ENCODE measurements around the gene ITGBL1. TPM values are rescaled to one million over a fixed set of nuclear protein-coding genes. Genes with fewer than 3 reads are reported as not detected.

Gene ITGBL1
- total and polyA plus RNA-seq, 2 experiments from 2014 or later: 0.29 TPM; not detected in 1

DNA sequence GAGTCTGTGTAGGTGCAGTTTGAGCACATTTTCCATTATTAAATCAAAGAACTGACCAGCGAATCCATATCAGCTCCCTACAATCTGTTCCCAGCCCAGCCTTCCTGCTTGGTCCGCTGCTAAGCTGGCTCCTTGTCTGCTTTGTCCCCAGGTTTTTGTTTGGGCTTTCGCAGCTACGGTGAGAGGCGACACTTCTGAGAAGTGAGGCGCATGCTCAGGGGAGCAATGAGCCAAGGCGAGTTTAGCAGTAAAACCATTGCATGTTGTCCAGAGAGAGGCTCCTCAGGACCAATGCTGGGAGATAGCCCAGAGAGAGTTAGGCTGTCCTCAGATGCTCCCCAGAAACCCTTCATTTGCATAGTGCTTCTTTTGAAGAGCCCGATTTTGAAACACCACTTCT is 162.0 kb downstream of the ITGBL1 start (continued):
- TF ChIP-seq, protein P1, sequence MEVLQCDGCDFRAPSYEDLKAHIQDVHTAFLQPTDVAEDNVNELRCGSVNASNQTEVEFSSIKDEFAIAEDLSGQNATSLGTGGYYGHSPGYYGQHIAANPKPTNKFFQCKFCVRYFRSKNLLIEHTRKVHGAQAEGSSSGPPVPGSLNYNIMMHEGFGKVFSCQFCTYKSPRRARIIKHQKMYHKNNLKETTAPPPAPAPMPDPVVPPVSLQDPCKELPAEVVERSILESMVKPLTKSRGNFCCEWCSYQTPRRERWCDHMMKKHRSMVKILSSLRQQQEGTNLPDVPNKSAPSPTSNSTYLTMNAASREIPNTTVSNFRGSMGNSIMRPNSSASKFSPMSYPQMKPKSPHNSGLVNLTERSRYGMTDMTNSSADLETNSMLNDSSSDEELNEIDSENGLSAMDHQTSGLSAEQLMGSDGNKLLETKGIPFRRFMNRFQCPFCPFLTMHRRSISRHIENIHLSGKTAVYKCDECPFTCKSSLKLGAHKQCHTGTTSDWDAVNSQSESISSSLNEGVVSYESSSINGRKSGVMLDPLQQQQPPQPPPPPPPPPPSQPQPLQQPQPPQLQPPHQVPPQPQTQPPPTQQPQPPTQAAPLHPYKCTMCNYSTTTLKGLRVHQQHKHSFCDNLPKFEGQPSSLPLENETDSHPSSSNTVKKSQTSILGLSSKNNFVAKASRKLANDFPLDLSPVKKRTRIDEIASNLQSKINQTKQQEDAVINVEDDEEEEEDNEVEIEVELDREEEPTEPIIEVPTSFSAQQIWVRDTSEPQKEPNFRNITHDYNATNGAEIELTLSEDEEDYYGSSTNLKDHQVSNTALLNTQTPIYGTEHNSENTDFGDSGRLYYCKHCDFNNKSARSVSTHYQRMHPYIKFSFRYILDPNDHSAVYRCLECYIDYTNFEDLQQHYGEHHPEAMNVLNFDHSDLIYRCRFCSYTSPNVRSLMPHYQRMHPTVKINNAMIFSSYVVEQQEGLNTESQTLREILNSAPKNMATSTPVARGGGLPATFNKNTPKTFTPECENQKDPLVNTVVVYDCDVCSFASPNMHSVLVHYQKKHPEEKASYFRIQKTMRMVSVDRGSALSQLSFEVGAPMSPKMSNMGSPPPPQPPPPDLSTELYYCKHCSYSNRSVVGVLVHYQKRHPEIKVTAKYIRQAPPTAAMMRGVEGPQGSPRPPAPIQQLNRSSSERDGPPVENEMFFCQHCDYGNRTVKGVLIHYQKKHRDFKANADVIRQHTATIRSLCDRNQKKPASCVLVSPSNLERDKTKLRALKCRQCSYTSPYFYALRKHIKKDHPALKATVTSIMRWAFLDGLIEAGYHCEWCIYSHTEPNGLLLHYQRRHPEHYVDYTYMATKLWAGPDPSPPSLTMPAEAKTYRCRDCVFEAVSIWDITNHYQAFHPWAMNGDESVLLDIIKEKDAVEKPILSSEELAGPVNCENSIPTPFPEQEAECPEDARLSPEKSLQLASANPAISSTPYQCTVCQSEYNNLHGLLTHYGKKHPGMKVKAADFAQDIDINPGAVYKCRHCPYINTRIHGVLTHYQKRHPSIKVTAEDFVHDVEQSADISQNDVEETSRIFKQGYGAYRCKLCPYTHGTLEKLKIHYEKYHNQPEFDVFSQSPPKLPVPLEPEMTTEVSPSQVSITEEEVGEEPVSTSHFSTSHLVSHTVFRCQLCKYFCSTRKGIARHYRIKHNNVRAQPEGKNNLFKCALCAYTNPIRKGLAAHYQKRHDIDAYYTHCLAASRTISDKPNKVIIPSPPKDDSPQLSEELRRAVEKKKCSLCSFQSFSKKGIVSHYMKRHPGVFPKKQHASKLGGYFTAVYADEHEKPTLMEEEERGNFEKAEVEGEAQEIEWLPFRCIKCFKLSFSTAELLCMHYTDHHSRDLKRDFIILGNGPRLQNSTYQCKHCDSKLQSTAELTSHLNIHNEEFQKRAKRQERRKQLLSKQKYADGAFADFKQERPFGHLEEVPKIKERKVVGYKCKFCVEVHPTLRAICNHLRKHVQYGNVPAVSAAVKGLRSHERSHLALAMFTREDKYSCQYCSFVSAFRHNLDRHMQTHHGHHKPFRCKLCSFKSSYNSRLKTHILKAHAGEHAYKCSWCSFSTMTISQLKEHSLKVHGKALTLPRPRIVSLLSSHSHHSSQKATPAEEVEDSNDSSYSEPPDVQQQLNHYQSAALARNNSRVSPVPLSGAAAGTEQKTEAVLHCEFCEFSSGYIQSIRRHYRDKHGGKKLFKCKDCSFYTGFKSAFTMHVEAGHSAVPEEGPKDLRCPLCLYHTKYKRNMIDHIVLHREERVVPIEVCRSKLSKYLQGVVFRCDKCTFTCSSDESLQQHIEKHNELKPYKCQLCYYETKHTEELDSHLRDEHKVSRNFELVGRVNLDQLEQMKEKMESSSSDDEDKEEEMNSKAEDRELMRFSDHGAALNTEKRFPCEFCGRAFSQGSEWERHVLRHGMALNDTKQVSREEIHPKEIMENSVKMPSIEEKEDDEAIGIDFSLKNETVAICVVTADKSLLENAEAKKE (CRISPR knock-in tag; IDR thresholded peaks at IDR 0.05): no peak
- TF ChIP-seq POLR2AphosphoS5 (IDR thresholded peaks at IDR 0.05; ENCODE audit: low read depth) (no peak), EZH2 (IDR thresholded peaks at IDR 0.05; ENCODE audit: low read depth, unreplicated experiment) (no peak), ZNF114 (CRISPR knock-in tag; IDR thresholded peaks at IDR 0.05) (no peak), JUNB (IDR thresholded peaks at IDR 0.05; ENCODE audit: unreplicated experiment) (no peak), STAT1 (IDR thresholded peaks at IDR 0.05; ENCODE audit: unreplicated experiment) (no peak), NANOG (IDR thresholded peaks at IDR 0.05; ENCODE audit: borderline replicate concordance) (no peak)
- TF ChIP-seq, protein P2, sequence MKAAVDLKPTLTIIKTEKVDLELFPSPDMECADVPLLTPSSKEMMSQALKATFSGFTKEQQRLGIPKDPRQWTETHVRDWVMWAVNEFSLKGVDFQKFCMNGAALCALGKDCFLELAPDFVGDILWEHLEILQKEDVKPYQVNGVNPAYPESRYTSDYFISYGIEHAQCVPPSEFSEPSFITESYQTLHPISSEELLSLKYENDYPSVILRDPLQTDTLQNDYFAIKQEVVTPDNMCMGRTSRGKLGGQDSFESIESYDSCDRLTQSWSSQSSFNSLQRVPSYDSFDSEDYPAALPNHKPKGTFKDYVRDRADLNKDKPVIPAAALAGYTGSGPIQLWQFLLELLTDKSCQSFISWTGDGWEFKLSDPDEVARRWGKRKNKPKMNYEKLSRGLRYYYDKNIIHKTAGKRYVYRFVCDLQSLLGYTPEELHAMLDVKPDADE (IDR thresholded peaks at IDR 0.05): no peak
- TF ChIP-seq, protein P3, sequence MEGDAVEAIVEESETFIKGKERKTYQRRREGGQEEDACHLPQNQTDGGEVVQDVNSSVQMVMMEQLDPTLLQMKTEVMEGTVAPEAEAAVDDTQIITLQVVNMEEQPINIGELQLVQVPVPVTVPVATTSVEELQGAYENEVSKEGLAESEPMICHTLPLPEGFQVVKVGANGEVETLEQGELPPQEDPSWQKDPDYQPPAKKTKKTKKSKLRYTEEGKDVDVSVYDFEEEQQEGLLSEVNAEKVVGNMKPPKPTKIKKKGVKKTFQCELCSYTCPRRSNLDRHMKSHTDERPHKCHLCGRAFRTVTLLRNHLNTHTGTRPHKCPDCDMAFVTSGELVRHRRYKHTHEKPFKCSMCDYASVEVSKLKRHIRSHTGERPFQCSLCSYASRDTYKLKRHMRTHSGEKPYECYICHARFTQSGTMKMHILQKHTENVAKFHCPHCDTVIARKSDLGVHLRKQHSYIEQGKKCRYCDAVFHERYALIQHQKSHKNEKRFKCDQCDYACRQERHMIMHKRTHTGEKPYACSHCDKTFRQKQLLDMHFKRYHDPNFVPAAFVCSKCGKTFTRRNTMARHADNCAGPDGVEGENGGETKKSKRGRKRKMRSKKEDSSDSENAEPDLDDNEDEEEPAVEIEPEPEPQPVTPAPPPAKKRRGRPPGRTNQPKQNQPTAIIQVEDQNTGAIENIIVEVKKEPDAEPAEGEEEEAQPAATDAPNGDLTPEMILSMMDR (conservative IDR thresholded peaks at IDR 0.05; ENCODE audit: low read depth in 2 of 2): no peak

Measured in GM23338 (cell line).